Choroid plexus epithelial cell (primary cell): Measurements from ENCODE around the gene LCOR.

Experiments used
- DNase-seq: peaks from one replicate; pipeline ENCODE4 v3.0.0-alpha.2; 2010; ENCODE audit warnings: low read depth
- H3K4me3 ChIP-seq: 2 replicates; pipeline ENCODE4 v1.5.1; 2011; ENCODE audit warnings: low read depth, mild to moderate bottlenecking, control low read depth, low read length, moderate library complexity
- CTCF ChIP-seq: conservative IDR thresholded peaks from 2 replicates; pipeline ENCODE4 v1.5.1; 2011; ENCODE audit warnings: low read depth, mild to moderate bottlenecking, control low read depth, inconsistent platforms, low read length, moderate library complexity

The LCOR gene

GRCh38 chr10:96991313-96991841 is 159.3 kb downstream of the LCOR start:
- no peak for TF ChIP-seq CTCF
- no peak overlapping the region for H3K4me3 ChIP-seq
- peak; percentile 88 for DNase-seq

- no peak overlapping the region for H3K4me3 ChIP-seq
- DNase-seq: no peak
- no peak for TF ChIP-seq CTCF
Measured at GRCh38 chr10:96992721-96993120, 160.6 kb downstream of the LCOR start.

GRCh38 chr10:96995851-96996250 is 163.8 kb downstream of the LCOR start:
- TF ChIP-seq CTCF: no peak
- H3K4me3 ChIP-seq: no peak overlapping the region
- DNase-seq: peak; percentile 31

GRCh38 chr10:96996275-96996965 is 164.3 kb downstream of the LCOR start:
- DNase-seq: no peak
- TF ChIP-seq CTCF: no peak
- no peak overlapping the region for H3K4me3 ChIP-seq

GRCh38 chr10:96998329-96998888 is 166.3 kb downstream of the LCOR start:
- DNase-seq: peak; percentile 97
- TF ChIP-seq CTCF: no peak
- H3K4me3 ChIP-seq: no peak overlapping the region

- no peak for DNase-seq
- no peak for TF ChIP-seq CTCF
Measured at GRCh38 chr10:96999337-96999736, 167.2 kb downstream of the LCOR start.

GRCh38 chr10:96999987-97000386 is 167.9 kb downstream of the LCOR start:
- no peak for DNase-seq
- no peak overlapping the region for H3K4me3 ChIP-seq
- no peak for TF ChIP-seq CTCF

More at GRCh38 chr10:96999337-96999736, 167.2 kb downstream of the LCOR start:
- no peak overlapping the region for H3K4me3 ChIP-seq
